Measurements from ENCODE around the gene ADAM30.

The ADAM30 gene

DNA sequence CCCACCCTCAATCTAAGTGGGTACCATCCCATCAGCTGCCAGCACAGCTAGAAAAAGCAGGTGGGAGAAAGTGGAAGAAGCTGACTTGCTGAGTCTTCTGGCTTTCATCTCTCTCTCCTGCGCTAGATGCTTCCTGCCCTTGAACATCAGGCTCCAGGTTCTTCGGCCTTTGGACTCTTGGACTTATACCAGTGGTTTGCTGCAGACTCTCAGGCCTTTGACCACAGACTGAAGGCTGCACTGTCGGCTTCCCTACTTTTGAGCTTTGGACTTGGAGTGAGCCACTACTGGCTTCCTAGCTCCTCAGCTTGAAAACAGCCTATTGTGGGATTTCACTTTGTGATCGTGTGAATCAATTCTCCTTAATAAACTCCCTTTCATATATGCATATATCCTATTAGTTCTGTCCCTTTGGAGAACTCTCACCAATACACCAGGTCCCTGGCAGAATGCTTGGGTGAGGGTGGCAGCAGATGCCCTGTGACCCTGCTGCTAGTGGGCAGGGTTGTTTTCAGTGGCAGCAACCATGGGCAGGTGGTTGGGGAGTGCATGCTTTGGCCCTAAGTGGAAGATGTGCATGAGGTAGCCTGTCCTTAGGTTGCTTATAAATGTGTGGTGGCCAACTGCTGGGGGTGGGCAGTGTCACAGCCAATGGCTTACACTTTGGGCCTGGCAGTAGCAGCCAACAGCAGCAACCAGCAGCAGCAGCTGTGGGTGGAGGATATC is 10.8 kb upstream of the ADAM30 start:
- no peak for FAIRE-seq

GRCh38 chr1:119903443-119903835 is 7.1 kb upstream of the ADAM30 start:
- no peak for FAIRE-seq

- no peak for FAIRE-seq
These were observed 6.6 kb upstream of the ADAM30 start for GRCh38 chr1:119902775-119903442.

DNA sequence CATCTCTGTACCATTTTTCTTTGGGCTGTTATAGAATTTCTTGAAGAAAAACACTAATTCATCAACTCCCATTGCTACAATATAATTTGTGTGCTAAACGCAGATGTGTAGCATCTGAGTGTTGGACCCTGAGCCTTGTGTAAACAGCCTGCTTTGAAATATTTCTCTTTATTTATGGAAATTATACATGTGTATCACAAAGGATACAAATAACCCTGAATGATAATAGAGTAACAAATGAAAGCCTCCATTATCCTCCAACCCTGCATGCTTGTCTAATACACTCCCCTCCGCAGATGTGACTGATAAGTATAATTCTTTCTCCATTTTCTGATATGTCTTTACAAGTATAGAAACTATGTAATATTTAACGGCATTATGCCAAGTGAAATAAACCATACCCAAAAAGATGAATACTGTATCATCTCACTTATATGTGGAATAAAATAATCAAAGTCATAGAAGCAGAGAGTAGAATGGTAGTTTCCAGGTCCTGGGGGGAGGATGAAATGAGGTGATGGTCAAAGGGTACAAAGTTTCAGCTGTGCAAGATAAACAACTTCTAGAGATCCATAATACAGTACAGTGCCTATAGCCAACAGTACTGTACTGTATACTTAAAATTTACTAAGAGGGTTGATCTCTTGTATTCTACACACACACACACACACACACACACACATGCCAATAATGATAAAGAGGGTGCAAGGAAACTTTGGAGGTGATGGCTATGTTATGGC is 2.8 kb upstream of the ADAM30 start:
- no peak for FAIRE-seq

- no peak for FAIRE-seq
These were observed 2.2 kb upstream of the ADAM30 start for GRCh38 chr1:119898530-119898929.

- FAIRE-seq, result no peak
These were observed 1.2 kb downstream of the ADAM30 start for GRCh38 chr1:119895102-119895501.

DNA sequence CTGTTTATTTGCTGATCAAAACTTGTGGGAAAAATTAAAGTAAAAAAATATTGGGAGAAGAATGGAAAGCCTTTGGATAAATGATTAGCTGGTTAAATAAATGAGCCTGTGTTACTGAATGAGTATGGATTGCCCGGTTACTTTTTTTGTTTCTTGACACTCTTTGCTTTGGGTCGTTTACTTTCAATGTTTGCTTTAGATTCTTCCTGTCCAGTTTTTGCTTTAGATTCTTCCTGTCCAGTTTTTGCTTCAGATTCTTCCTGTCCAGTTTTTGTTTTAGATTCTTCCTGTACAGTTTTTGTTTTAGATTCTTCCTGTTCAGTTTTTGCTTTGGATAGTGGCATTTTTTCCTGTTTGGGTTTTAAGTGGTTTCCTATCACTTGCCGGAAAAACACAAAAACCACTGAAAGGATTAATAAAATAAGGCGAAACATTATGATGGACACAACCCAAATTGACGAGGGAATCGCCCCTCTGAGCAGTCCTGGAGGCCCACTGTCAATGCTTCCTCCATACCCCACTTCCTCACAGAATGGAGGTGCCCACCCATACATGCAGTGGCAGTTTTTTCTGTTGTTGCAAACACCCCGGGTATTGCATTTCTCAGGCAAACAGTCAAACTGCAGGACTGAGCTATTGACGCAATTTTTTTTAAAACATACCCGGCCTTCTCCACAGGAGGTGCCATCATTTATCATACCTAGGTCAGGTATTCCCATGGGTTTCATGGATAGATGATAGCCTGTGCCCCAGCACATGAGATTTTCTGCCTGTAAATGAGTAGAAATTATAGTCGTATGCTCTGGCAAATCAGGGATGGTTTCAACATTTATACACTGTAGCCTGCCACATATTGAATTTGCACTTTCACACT is 2.3 kb downstream of the ADAM30 start:
- FAIRE-seq, result no peak

DNA sequence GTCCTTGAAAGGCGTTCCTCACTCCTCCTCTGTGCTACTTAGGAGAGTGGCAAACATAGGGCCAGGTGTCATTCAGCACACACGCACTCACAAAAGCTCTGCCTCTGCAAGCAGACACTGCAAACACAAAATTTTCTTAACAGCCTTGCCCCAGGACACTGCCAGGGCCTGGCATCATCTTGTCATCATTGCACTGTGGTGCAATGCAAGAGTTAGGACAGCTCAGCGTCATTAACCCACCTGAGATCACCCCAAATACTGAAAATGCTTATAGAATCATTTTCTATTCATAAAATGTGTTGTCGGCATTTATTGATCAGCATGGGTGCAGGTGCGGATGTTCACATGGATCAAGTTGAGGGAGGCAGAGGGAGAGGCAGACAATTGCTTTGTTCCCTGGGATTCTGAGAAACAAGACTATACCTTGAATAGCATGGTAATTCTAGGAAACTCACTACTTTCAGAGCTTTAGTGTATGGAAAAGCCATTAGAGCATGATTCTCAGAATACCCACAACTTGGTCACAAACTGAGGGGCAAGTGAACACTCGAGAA is 3.0 kb downstream of the ADAM30 start:
- no peak for FAIRE-seq

DNA sequence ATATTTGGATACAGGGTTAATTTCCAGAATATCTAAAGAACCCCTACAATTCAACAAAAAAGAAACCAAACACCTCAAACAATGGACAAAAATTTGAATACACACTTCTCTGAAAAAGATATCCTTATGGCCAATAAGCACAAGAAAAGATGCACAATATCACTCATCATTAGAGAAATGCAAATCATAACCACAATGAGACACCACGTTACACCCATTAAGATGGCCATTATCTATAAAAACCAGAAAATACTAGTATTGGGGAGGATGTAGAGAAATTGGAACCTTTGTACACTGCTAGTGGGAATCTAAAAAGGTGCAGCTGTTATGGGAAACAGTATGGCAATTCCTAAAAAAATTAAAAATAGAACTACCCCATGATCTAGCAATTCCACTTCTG is 4.9 kb downstream of the ADAM30 start:
- FAIRE-seq, result no peak

GRCh38 chr1:119888476-119888875 is 7.8 kb downstream of the ADAM30 start:
- no peak for FAIRE-seq

GRCh38 chr1:119887427-119887826 is 8.9 kb downstream of the ADAM30 start:
- no peak for FAIRE-seq

DNA sequence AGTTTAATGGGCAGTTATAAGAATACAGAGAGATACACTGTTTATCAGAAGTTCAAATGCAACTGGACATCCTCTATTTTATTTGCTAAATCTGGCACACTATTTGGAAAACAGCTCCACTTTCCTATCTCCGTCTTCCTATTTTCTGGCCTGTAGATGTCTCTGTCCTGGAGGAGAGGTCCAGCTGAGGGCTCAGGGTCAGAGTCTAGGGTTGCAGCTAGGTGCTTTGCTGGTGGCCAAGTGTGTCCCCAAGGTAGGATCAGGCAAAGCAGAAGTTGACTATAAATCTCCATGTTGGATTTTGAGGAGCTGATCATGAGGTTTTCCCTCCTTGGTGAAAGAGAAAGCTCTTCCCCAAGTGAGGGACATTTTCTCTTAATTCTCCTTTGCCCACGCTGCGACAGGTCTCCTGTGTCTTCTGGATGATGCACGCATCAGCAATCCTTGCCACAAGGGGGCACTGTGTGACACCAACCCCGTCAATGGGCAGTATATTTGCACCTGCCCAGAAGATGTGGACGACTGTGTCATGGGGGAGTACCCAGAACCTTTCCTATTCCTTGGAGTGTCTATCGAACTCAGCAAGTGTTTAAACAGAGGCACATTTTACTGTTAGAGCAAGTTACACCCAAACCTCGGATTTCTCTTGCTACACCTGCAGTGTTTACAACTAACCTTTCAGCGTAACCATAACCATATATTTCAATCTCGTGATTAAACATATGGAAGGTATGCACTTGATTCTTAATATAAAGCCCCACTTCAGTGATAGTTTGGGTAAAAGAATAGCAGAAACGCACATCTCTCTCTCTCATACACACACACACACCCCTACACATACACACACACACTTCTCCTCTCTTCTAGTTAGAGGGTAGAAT is 10.2 kb downstream of the ADAM30 start:
- no peak for FAIRE-seq

- FAIRE-seq, result no peak
These were observed 11.6 kb downstream of the ADAM30 start for GRCh38 chr1:119884711-119885110.

- FAIRE-seq, result no peak
These were observed 12.5 kb downstream of the ADAM30 start for GRCh38 chr1:119883826-119884225.

- no peak for FAIRE-seq
These were observed 13.9 kb downstream of the ADAM30 start for GRCh38 chr1:119882132-119883049.

- no peak for FAIRE-seq
These were observed 16.5 kb downstream of the ADAM30 start for GRCh38 chr1:119879510-119880434.

- FAIRE-seq, result no peak
These were observed 18.1 kb downstream of the ADAM30 start for GRCh38 chr1:119878171-119878570.

- no peak for FAIRE-seq
These were observed 22.1 kb downstream of the ADAM30 start for GRCh38 chr1:119874186-119874585.

All from colon (tissue), 2 donors.